ENCODE results near the gene DHRS7. TPM values are rescaled to one million over a fixed set of nuclear protein-coding genes. Genes with fewer than 3 reads are reported as not detected.

DHRS7 gene
- total and polyA plus RNA-seq, 2 of the 8 experiments (the other 6 are each of a cell fraction or from before 2014, with no cell fraction given) = 10.8 to 27.5 TPM

GRCh38 chr14:60175255-60175902 is 10.2 kb upstream of the DHRS7 start:
- Histone ChIP-seq H2BK120ac (replicated peaks; ENCODE audit: low read depth, low read length) (no peak overlapping the region), H3K9ac (replicated peaks in 1 of 4; ENCODE audit: extremely low read depth in 1 of 4, low read depth in 3 of 4, low read length in 3 of 4) (no peak overlapping the region), H3K56ac (replicated peaks; ENCODE audit: insufficient read length, low read depth, low read length) (no peak overlapping the region), H3K4me1 (replicated peaks in 1 of 4; ENCODE audit: control insufficient read depth in 3 of 4, insufficient read depth in 4 of 4, low read length in 3 of 4) (no peaks in the 10 kb centered on the region), H3K27ac (ENCODE audit: low read depth, low read length) (no peak overlapping the region), H3K79me2 (ENCODE audit: control insufficient read depth in 1 of 2, insufficient read depth in 2 of 2, low read length in 2 of 2) (no peaks in the 10 kb centered on the region), H2BK5ac (ENCODE audit: low read depth, low read length) (no peak overlapping the region), H4K5ac (ENCODE audit: insufficient read length, low read depth, low read length) (no peak overlapping the region), H3K4ac (replicated peaks; ENCODE audit: insufficient read length, low read depth, low read length) (no peak overlapping the region), H3K14ac (ENCODE audit: insufficient read length) (no peak overlapping the region), H2AFZ (ENCODE audit: low read length) (no peak overlapping the region), H2BK15ac (ENCODE audit: low read length) (no peak overlapping the region), H3K18ac (ENCODE audit: extremely low read depth, low read length) (no peak overlapping the region), H2BK20ac (ENCODE audit: low read length) (no peak overlapping the region), H3K36me3 (ENCODE audit: control insufficient read depth in 2 of 4, insufficient read depth in 4 of 4, low read length in 3 of 4) (no peaks in the 10 kb centered on the region), H3K23ac (ENCODE audit: insufficient read length) (no peak overlapping the region), H3K9me3 (ENCODE audit: insufficient read depth in 2 of 2, low read depth in 1 of 2, low read length in 1 of 2) (peaks cover 0 to 9% of the 10 kb centered on the region in 2 experiments; a peak in 1 of 4 replicates), H3K4me2 (ENCODE audit: insufficient read depth in 1 of 2, low read depth in 2 of 2, low read length in 2 of 2) (no peak overlapping the region), H3K4me3 (ENCODE audit: extremely low read depth in 1 of 4, insufficient read depth in 2 of 4, low read depth in 3 of 4, low read length in 4 of 4) (no peak overlapping the region), H4K8ac (ENCODE audit: extremely low read depth, insufficient read depth, low read length) (no peak overlapping the region), H3K79me1 (ENCODE audit: low read depth, low read length) (no peaks in the 10 kb centered on the region), H4K20me1 (replicated peaks in 1 of 2; ENCODE audit: control insufficient read depth in 1 of 2, insufficient read depth in 2 of 2, low read length in 2 of 2) (no peaks in the 10 kb centered on the region), H4K91ac (replicated peaks; ENCODE audit: insufficient read length, low read length) (no peak overlapping the region), H2AK5ac (ENCODE audit: low read depth, low read length) (no peak overlapping the region), H2BK12ac (ENCODE audit: low read depth, low read length) (no peak overlapping the region), H3K27me3 (replicated peaks in 1 of 4; ENCODE audit: control insufficient read depth in 3 of 4, extremely low read depth in 1 of 4, insufficient read depth in 3 of 4, low read length in 3 of 4) (no peaks in the 10 kb centered on the region), H3K23me2 (ENCODE audit: low read depth, low read length) (no peaks in the 10 kb centered on the region)
- ChIA-PET POLR2A (ENCODE audit: partially characterized antibody) (no interaction called here), CTCF (ENCODE audit: partially characterized antibody) (interaction anchor here (0.9 to 2.8 kb wide), 3 partner anchors 8 to 91 kb away, joined by 3 to 8 read pairs (median 6); no protein-coding TSS in a partner anchor)
- FAIRE-seq (no peak), DNase-seq (ENCODE audit: low read depth in 1 of 2, low spot score in 2 of 2) (no peak)
- 86% methylated on average over 2 of the region's 2 CpGs; no CpG with 5 or more reads in 1 of the 2 experiments for WGBS, 2 experiments (ENCODE audit: extremely low coverage in 1 of 2, insufficient coverage in 1 of 2, insufficient read length in 1 of 2, insufficient replicate concordance in 2 of 2, low coverage in 1 of 2, low lambda C conversion rate in 2 of 2, missing lambda C conversion rate in 1 of 2)
- no peak for TF ChIP-seq GABPA (IDR thresholded peaks at IDR 0.05; ENCODE audit: borderline replicate concordance, insufficient read depth, low read length)
- TF ChIP-seq USF2 (IDR thresholded peaks at IDR 0.05; ENCODE audit: low read length) = no peak
- no peak for TF ChIP-seq ZNF274 (IDR thresholded peaks at IDR 0.05; ENCODE audit: borderline replicate concordance, extremely low read depth, low read length)
- no peak for TF ChIP-seq HDAC2 (IDR thresholded peaks at IDR 0.05; ENCODE audit: borderline replicate concordance in 1 of 2, low read depth in 2 of 2, low read length in 2 of 2)
- no peak for TF ChIP-seq EZH2 (IDR thresholded peaks at IDR 0.05; ENCODE audit: low read depth, low read length, severe bottlenecking)
- TF ChIP-seq JUND (IDR thresholded peaks at IDR 0.05; ENCODE audit: low read length) = no peak
- TF ChIP-seq ATF3 (IDR thresholded peaks at IDR 0.05; ENCODE audit: insufficient read depth, low read depth, low read length) = no peak
- no peak for TF ChIP-seq HDAC6 (IDR thresholded peaks at IDR 0.05; ENCODE audit: low read depth, low read length)
